ENCODE measurements around the gene CBY2.

CBY2 gene

DNA sequence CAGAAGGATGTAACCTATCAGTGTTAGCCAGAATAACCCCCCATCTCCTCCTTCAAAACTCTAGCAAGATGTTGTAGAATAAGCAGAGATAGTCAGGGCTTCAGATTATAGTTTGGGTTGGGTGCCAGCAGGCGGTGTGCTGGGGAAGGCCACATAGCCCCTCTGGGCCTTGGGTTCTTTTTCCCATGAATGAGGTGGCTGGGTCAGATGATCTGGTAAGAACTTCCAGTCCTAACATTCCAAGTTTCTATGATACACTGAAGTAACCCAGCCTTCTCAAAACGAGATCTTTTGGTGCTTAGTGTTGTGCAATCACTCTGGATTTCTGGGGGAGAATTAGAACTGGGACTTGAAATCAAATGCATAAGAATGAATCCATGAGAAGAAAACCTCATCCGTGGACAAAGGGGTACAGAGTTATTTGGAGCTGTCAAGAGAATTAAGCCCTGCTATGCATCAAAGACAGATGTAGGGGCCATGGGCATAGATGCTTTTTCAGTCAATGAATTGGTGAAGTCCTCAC lies 810 bp downstream of the CBY2 start:
- DNase-seq = no peak

DNA sequence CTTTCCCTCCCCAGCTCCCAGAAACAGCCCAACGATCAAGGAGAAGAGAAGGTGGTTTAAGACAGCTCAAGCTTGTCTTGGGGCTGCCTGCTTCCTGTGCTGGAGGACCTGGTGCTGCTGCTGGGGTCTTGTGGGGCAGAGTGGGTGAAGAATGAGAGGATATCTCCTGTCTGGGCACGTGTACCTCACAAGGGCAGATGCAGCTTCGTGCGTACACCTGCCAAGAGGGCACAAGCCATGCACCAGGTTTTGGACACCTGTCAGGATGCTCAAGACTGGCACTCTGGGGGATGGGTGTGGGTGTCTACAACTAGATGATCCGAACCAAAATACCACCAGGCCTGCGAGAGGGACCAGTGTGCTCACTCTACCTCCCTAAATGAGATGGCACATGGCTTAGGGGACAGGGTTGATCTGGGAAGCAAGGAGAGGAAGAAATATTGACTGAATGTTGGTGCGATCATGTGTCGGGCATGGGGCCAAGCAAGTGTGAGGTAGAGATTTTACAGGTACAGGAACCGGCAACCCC lies 2.2 kb downstream of the CBY2 start:
- no peak for DNase-seq

DNA sequence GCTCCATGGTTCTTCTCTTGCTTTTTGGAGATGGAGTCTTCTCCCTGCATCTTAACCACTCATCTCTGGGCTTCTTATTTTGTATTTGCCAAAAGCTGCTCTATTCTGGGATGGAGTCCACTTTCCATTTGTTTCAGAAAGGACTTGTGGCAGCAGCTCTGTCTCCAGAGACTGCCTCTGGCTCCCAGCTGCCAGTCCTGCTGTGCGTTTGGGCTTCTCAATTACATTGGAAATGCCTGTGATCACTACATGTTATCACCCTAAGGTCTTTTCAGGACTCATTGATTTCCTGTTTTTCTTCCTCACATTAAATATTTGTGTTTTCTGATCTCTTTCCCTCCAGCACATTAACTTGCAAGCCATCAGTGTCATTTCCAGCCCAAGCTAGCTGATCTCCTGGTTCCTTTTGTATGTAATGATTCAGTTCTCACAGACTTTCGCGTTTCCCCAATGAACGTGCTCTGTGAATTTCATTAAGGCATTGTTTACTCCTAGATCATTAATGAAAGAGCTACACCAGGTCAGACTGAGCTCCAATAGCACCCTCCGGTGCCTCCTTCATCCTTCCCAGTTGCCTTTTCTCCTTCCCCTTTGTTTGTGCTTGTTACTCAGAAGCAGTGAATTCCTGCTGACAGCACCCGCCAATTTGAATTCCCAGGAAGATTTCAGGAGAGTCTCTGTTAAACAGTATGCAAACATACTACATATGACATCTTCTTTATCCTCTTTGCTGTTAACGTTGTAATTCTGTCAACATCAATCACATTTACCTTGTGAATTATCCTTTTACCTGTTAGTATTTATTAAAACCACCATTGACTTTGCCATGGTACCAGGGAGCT lies 3.0 kb downstream of the CBY2 start:
- DNase-seq = no peak

DNA sequence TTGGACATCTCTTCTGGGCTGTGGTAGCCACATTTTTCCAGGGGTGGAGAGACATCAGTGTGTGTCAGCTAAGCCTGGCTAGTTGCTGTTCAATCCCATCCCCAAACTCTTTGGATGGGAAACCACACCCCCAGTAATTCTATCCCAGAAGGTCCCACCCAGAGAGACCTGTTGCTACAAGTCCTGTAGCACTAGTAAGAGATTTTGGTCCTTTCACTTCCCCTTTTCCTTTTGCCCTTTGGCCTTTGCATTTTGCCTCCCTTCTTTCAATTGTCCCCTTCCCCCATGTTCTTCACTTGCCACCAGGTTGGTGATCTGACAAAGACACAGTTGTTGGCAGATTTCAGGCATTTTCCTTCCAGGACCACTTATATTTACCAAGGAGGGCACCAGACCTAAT lies 3.8 kb downstream of the CBY2 start:
- no peak for DNase-seq

DNA sequence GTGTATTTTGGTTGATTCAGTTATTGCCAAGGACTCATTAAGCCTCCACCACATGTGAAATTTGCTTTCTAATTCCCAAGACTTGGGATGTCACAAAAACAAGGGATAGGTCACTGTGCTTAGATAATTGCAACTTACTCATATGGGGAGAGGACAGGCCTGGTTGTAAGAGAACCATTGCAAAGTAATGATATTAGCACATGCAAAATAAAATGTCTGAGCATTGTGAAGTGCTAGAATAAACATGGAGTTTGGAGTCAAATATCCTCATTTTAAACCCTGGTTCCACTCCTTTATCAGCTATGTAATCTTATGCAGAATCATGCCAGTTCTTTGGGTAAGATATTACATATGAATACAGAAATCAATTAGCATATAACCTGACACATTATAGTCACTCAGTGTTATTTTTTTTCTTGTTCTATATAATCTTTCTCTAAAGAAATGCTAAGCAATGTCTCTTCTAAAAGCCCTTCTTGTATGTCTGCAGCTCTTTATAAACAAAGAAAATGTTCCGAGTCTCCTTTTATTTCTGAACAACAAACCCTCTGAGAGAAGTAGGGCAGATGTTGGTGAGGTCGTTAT lies 5.5 kb downstream of the CBY2 start:
- DNase-seq = no peak

DNA sequence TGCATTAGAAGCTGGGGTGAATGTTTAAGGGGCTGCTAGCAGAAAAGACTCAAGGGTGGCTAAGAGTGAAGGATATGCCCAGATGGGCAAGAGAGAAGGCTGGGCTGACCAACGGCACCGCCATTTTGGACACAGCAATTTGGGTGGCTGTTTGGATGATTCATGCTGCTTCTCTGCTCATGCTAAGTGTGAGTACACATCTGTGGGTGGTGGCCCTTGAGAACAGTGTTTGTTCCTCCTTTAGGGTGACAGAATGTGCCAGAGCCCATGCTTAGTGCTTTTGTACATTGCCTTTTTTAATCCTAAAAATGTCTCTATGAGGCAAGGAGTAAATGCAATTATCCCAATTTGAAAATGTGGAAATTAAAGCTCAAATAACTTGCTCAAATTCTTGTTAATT lies 9.8 kb downstream of the CBY2 start:
- no peak for DNase-seq

DNA sequence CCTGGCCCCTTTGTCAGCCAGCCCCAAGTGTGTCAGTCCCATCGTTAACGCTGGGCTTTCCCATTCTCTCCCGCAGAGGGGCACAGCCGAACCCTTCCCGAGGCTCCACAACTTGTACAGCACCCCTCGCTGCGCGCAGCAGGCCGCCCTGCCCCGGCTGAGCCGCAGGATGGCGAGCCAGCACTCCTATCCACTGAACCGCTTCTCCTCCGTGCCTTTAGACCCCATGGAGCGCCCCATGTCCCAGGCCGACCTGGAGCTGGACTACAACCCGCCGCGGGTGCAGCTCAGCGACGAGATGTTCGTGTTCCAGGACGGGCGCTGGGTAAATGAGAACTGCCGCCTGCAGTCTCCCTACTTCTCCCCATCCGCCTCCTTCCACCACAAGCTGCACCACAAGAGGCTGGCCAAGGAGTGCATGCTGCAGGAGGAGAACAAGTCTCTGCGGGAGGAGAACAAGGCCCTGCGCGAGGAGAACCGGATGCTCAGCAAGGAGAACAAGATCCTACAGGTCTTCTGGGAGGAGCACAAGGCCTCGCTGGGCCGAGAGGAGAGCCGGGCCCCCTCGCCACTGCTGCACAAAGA lies 11.1 kb downstream of the CBY2 start:
- no peak for DNase-seq

DNA sequence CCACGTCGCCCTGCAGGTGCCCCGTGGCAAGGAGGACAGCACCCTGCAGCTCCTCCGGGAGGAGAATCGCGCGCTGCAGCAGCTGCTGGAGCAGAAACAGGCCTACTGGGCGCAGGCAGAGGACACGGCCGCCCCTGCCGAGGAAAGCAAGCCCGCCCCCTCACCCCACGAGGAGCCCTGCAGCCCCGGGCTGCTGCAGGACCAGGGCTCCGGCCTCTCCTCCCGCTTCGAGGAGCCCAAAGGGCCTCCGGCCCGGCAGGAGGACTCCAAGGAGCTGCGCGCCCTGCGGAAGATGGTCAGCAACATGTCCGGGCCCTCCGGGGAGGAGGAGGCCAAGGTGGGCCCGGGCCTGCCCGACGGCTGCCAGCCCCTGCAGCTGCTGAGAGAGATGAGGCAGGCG lies 11.6 kb downstream of the CBY2 start:
- DNase-seq = no peak

DNA sequence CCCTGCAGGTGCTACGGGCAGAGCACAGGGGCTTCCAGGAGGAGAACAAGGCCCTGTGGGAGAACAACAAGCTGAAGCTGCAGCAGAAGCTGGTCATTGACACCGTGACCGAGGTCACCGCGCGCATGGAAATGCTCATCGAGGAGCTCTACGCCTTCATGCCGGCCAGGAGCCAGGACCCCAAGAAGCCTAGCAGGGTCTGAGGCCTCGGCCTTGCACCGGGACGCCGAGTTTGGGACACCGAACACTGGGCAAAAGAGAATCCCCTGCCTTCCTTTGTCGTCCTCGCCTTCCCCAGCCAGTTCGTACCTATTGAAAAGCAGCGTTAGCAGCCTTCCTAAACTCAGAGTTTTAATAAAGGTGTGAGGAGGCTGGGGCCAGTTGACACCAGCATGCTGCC lies 12.1 kb downstream of the CBY2 start:
- DNase-seq = no peak

DNA sequence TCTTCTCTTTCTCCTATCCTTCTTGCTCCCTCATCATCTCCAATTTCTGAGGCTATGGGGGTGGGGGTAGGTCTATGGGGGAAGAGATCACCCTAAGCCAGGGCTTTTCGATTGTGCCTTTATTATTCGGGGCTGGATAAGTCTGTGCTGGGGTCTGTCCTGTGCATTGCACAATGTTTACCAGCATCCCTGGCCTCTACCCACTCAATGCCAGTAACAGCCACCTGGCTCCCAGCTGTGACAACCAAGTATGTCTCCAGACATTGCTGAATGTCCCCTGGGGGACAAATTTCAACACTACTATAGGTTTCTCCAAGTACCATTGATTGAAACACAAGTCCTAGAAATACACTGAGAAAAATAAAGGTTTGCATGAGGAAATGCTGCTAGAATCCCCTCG lies 13.2 kb downstream of the CBY2 start:
- no peak for DNase-seq

DNA sequence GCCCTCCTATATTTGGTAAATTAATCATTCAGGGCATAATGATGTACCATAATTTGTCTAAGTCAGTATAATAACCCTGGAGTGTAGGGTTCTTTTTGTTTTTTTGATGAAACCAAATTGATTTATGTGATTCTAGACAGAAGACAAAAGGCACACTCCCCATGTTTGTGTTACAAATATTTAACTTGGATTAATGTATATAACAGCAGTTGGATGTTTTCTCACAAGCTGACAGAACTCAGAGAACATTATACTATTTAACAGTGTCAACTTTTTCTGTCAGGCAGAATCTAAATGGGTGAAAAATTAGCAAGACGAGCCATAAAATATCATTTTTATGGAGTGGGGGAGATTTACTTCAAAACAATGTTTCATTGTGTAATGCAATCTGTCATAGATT lies 15.2 kb downstream of the CBY2 start:
- DNase-seq = no peak

DNA sequence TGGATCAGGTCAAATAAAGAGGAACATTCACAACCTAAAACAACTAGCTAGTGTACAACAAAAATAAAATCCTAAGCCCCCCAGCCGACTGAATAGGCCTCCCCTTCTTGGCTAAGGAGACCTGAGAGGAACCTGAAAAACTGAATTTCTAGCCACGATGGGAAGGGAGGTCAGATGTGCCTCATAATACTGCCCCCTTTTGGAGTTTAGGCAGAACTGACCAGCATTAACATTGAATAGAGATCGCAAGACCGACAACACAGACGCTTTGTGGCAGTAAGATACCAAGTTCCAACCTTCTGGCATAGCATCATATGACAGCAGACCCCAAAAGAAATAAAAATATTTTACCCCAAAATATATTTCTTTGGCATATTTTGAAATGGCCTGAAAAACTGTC lies 15.9 kb downstream of the CBY2 start:
- DNase-seq = peak in 1 of 5 experiments; percentile 46

DNA sequence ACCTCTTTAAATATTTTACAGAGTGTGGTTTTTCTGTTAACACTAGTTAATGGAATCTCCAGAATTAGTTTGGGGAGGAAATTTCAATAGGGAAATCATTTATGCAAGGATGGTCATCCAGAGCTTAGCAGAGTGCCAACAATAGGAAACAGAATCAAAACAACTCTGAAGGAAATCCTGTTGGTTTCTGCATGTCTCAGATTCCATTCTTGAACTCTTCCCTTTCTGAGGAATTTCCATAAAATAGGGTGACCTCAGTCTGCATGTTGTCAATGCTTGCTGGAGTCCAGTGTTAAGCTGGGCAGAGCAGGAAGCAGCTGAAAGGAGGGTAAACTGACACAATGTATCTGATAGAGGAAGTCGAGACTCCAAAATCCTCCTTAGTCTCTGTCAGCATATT lies 16.9 kb downstream of the CBY2 start:
- DNase-seq = no peak

DNA sequence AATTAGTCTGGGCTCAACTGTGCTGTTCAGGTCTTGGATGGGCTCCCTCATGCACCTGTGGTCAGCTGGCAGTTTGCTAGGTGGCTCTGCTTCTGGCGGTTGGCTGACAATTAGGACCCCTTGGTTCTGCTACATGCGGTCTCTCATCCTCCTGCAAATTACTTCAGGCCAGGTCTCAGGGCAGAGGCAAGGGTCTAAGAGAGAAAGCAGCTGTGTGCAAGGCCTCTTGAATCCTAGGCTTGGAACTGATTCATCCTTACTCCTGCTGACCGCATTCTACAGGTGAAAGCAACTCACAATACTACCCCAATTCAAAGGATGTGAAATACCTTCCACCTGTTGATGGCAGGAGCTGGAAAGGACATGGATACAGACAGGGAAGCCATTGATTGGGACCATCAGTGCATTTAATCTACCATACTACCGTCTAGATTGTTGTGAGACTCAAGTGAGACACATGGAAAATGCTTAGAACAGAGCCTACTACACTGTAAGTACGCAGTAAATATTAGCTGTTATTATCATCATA lies 19.1 kb downstream of the CBY2 start:
- DNase-seq = no peak

DNA sequence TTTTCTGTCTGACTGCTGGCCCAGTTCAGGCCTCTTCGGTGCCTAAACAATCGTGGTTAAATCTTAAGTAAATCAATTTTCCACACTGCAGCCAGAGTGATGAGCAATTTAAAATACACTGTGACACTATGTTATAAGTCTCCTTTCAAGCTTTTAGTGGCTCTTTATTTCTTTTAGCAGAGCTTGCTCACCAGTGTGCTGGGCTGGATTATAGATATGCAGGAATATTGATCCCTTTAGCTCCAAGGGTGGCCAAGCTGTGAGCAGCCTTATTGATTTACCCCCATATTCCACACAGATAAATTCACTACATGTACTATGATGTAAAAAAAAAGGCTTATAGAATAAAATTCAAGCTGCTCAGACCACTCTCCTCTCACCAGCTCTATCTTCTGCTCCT lies 21.7 kb downstream of the CBY2 start:
- DNase-seq = no peak

DNA sequence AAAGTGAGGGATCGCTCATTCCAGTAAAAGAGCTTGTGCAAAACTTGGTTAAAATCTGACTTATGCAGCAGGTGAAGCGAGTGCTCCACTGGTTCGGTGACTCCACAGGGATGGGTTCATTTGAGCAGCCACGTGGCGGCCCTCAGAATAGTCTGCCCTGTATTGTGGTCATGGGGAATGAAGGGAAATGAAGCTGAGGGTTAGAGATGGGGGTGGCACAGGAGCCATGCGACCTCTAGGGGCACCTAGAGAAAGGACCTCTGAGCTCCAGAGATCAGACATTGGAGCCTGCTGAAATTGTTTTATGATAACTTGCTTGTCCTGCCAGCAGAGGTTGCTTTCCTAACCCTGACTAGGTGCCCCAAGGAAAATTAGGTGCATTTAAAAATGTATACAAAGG lies 26.6 kb downstream of the CBY2 start:
- DNase-seq = peak in 1 of 5 experiments; percentile 23

DNA sequence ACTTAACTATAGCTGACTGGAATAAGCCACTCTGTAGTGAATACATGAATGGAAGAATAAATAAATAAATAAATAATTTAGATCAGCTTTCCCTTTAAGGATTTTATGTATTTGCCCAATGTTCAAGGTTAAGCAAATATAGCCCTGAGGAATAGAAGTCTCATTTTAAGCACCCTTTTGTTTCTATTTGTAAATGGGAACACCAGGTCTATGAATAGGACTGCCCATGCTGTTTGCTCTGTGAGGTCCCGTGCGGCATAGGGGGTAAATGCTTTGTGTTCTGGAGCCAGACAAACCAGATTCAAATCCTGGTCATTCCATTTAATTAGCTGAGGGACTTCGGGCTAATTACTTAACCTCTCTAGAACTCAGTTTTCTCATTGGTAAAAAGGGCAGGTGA lies 29.3 kb downstream of the CBY2 start:
- no peak for DNase-seq

DNA sequence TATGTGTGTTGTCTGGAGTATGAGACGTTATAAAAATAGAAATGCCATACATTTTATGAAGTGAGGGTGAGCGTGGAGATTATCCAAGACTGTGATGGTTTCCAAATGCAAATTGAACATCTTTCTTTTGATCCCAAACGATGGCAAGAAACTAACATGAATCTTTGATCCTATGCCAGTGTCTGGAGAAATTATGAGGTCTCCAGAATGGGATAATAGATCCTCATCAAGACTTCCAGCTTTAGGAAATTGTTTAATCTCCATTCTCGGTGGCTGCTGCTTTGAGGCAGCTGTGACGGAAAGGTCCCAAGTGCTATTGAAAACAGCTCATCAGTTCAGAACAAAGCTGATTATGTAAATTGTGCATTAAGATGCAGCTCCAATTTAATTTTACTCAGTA lies 30.8 kb downstream of the CBY2 start:
- DNase-seq = no peak

DNA sequence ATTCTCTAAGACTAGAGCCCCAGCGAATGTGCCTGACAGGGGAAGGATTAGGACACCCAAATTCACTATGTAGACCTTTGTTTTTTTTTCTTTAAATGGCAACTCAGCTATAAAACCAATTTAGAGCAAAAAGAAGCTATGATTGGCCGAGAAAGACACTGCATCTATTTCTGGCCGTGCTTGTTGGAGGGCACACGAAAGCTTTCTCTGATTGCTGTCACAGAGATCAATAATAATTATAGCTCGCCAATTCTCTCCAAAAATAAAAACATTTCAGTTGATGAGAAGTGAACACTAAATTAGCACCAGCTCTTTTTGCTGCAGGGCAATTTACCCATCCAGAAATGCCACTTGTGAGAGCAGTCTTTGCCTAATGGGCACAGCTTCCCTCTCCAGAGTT lies 31.2 kb downstream of the CBY2 start:
- no peak for DNase-seq

DNA sequence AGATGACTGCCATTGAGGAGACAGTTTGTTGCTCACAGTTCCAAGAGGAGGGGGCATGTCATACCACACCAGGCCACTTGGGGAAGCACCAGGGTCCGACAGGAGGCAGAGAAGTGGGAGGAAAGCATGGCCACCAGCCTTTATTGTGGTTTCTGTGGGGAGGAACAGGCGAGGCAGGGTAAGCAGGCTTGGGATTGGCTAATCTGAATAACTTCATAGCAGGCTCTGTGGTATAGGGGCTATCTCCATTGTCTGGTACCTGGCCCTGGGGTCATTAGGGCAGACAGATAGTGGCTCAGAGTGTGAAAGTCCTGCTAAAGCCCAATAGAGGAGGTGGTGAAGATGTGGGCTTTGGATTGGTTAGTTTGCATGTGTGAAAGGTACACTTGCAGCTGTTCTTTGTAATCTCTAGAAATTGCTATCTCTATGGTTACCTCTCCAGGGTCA lies 35.5 kb downstream of the CBY2 start:
- peak in 1 of 5 experiments; percentile 23 for DNase-seq

DNA sequence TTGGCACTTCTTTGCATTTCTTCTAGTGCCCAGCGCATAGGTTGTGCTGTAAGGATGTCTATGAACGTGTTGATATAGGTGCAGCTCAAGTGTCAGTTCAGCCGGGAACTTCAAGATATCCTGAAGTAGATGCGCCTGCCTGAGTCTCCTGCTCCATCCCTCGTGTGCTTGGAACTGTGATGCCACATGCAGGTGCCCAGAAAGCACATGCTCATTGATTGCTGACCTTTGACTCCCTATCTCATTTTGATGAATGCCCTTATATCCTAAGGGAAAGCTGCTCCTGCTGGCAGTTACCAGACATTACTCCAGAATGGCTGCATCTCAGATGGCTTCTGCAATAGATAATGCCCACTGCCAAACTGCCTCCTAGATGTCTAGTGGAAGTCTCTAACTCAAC lies 40.9 kb downstream of the CBY2 start:
- no peak for DNase-seq

DNA sequence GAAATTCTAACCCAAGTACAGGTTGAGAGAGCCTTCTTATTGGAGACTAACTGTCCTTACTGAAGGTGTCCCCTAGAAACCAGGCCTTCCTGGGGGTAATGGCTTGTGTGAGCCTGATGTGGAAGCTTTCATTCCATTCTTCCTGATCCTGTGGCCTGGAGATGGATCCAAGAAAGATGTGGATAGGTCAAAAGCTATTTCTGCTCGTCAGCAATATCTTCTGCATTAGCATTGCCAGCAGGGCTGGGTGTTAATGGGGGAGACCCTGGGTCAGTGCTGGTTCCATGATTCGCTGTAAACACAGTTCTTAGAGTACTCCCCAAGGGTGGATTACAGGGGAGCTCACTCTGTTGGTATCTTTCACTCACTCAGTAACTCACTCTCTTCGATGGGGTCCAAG lies 42.9 kb downstream of the CBY2 start:
- no peak for DNase-seq

DNA sequence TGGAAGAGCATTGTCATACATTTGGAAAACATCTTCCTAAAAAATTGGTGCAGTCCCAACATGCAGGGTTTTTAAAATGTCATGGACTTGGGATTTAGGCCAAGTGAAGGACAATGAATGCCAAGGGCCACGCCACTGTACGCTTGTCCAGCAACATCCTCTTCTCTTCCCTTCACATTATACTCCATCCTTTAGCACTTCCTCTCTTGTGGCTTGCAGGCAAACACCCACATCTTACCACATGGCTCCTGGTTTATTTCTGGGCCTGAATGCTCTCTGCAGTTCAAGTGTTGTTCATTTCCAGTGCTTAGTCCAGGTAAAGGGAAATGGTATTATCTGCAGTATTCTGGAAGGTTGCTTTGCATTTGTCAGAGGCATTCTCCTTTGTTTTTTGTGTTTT lies 45.0 kb downstream of the CBY2 start:
- no peak for DNase-seq

Data from T-helper 2 cell (primary cell).